ENCODE results near the gene RGS21.

DNA sequence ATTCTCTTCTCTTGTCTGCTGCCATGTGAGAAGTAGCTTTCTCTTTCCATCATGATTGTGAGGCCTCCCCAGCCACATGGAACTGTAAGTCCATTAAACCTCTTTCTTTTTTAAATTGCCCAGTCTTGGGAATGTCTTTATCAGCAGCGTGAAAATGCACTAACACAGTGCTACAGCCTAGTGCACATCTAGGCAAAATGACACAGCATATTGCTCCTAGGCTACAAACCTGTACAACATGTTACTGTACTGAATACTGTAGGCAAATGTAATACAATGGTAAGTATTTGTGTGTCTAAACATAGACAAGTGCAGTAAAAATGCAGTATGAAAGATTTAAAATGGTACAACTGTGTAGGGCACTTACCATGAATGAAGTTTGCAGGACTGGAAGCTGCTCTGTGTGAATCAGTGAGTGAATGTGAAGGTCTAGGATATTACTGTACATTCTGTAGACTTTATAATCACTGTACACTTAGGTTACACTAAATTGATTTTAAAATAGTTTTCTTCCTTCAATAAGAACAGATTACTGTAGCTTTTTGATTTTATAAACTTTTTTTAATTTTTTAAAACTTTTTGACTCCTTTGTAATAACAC, 69.4 kb downstream of the RGS21 start:
- TF ChIP-seq CTCF (conservative IDR thresholded peaks at IDR 0.05; ENCODE audit: low read depth, low read length), result no peak
- TF ChIP-seq NFE2L2 (IDR thresholded peaks at IDR 0.05; ENCODE audit: low read depth, low read length), result no peak
- TF ChIP-seq SMC3 (IDR thresholded peaks at IDR 0.05; ENCODE audit: low read depth, low read length), result no peak
- no peak for TF ChIP-seq POLR2A (IDR thresholded peaks at IDR 0.05; ENCODE audit: low read depth, low read length)
- no peak for TF ChIP-seq MAFK (IDR thresholded peaks at IDR 0.05; ENCODE audit: low read depth, low read length)
- TF ChIP-seq CEBPB (IDR thresholded peaks at IDR 0.05; ENCODE audit: low read depth, low read length), result no peak

Measured in IMR-90 (cell line).